Stomach (tissue), 9 donors: ENCODE results near the gene LPAR1. TPM values are rescaled to one million over a fixed set of nuclear protein-coding genes. Genes with fewer than 3 reads are reported as not detected.

Experiments
- DNase-seq, 2 donors: peaks; one replicate each; pipeline versions ENCODE4 v3.0.0 to v3.0.0-alpha.2; 2013 to 2019
- H3K27ac ChIP-seq, 5 donors: fragments of 200-600 bp in 4 of 5; sonication (generic) in 4 of 5; one replicate each; pipeline ENCODE4 v1.5.1; 2013 to 2019; ENCODE audit warnings: mild to moderate bottlenecking in 1 of 5, moderate library complexity in 1 of 5
- H3K27me3 ChIP-seq, 3 donors: fragments of 200-600 bp; sonication (generic); one replicate each; pipeline ENCODE4 v1.5.1; 2017 to 2019; ENCODE audit warnings: mixed run types in 1 of 3
- H3K36me3 ChIP-seq, 4 donors: fragments of 200-600 bp; sonication (generic); 1 replicate in 3 of 4; 2 replicates in 1 of 4; pipeline ENCODE4 v1.5.1; 2016 to 2019
- H3K4me1 ChIP-seq, 4 donors: fragments of 200-600 bp; sonication (generic); one replicate each; pipeline ENCODE4 v1.5.1; 2016 to 2019
- H3K4me3 ChIP-seq, 4 donors: fragments of 200-600 bp; sonication (generic) in 3 of 4; one replicate each; pipeline ENCODE4 v1.5.1; 2016 to 2019; ENCODE audit warnings: mild to moderate bottlenecking in 1 of 4
- H3K9me3 ChIP-seq, 4 donors: fragments of 200-600 bp; sonication (generic); one replicate each; pipeline ENCODE4 v1.5.1; 2016 to 2019
- EP300 ChIP-seq: sonication (generic); formaldehyde crosslinking; IDR thresholded peaks from one replicate; pipeline ENCODE4 v1.6.1; 2017; ENCODE audit warnings: antibody characterized with exemption
- POLR2A ChIP-seq, 4 donors: fragments of 450-650 bp; IDR thresholded peaks; one replicate each; pipeline ENCODE4 v1.6.1; 2016; ENCODE audit warnings: antibody characterized with exemption in 4 of 4, control low read depth in 2 of 4, mild to moderate bottlenecking in 1 of 4, moderate library complexity in 1 of 4
- POLR2AphosphoS5 ChIP-seq, 3 donors: sonication (generic); formaldehyde crosslinking; IDR thresholded peaks; one replicate each; pipeline ENCODE4 v1.6.1; 2016; ENCODE audit warnings: antibody characterized with exemption in 3 of 3
- WGBS, 5 donors: extraction: QIAGEN DNeasy Blood & Tissue Kit in 3 of 5; methylation state at CpG; one replicate each; pipeline versions ENCODE4 v1.1.5 to v1.1.7; 2013 to 2018; 5-methylcytosine and 5-hydroxymethylcytosine counted together
- intact Hi-C: fragments of 100-400 bp; cut with DNase I; formaldehyde crosslinking; loops from one replicate; pipeline ENCODE4 v1.15.1; 2023; ENCODE audit warnings: low total_unique reads
- polyA plus RNA-seq, 3 donors: library from polyadenylated mRNA; stranded (reverse); fragments of 200-250 nt; gene quantifications; one replicate each; pipeline ENCODE4 v1.2.3, GENCODE V29; 2013
- total RNA-seq, 5 donors: library from RNA; depleted of rRNA; stranded (reverse); fragments of >200 nt; gene quantifications; one replicate each; pipeline versions ENCODE4 v1.1.0 to v1.2.3, GENCODE V29; 2014 to 2016
- TF ChIP-seq, protein P1 (sequence below), 7 experiments: fragments of 450-650 bp in 4 of 7; fragments of 200-600 bp in 3 of 7; sonication (generic) in 3 of 7; IDR thresholded peaks; one replicate each; pipeline ENCODE4 v1.5.1; 2016 to 2019; ENCODE audit warnings: antibody characterized with exemption in 7 of 7, control low read depth in 2 of 7, mild to moderate bottlenecking in 1 of 7
- donor health status: healthy with polysubstance abuse.
- donor health status: Bipolar disorder and iron deficiency.
- donor health status: healthy.

The LPAR1 gene
- total and polyA plus RNA-seq, 8 donors, result 7.4 to 40.0 (median 21.2) TPM

DNA sequence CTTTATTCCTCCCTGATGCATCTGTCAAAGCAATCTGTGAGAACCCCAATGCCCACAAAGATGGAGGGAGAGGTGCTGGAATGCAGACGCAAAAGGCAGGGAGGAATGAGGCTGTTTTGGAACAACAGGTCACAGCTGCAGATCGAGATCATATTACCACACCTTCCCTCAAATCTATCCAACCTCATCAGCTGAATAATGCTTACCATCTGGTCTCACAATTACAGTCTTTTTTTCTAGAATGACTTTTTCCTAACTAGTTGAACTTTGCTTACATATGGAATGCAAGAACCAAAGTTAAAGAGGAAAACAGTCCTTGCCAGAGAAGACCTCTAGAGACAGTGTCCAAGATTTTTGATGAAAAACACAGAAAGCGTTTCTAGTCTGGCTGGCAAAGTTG lies 158.1 kb downstream of the LPAR1 start:
- H3K27me3 ChIP-seq, result no peaks in the 10 kb centered on the region
- WGBS, 5 donors, result 62 to 76% (median 67%) methylated on average over 3 of the region's 3 CpGs
- H3K27ac ChIP-seq, result no peak overlapping the region
- TF ChIP-seq EP300, result no peak
- TF ChIP-seq POLR2AphosphoS5 (IDR thresholded peaks at IDR 0.05), result no peak
- TF ChIP-seq, protein P1, sequence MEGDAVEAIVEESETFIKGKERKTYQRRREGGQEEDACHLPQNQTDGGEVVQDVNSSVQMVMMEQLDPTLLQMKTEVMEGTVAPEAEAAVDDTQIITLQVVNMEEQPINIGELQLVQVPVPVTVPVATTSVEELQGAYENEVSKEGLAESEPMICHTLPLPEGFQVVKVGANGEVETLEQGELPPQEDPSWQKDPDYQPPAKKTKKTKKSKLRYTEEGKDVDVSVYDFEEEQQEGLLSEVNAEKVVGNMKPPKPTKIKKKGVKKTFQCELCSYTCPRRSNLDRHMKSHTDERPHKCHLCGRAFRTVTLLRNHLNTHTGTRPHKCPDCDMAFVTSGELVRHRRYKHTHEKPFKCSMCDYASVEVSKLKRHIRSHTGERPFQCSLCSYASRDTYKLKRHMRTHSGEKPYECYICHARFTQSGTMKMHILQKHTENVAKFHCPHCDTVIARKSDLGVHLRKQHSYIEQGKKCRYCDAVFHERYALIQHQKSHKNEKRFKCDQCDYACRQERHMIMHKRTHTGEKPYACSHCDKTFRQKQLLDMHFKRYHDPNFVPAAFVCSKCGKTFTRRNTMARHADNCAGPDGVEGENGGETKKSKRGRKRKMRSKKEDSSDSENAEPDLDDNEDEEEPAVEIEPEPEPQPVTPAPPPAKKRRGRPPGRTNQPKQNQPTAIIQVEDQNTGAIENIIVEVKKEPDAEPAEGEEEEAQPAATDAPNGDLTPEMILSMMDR (IDR thresholded peaks at IDR 0.05), result no peak
- TF ChIP-seq POLR2A (IDR thresholded peaks at IDR 0.05), result no peak
- intact Hi-C loops, result no loop called here
- H3K4me1 ChIP-seq, result peaks cover 0 to 8% (median 4%) of the 10 kb centered on the region in 4 donors
- no peak for DNase-seq
- no peak overlapping the region for H3K4me3 ChIP-seq
- H3K9me3 ChIP-seq, result no peaks in the 10 kb centered on the region
- H3K36me3 ChIP-seq, result peaks cover 0 to 3% (median under 1%) of the 10 kb centered on the region in 4 donors

DNA sequence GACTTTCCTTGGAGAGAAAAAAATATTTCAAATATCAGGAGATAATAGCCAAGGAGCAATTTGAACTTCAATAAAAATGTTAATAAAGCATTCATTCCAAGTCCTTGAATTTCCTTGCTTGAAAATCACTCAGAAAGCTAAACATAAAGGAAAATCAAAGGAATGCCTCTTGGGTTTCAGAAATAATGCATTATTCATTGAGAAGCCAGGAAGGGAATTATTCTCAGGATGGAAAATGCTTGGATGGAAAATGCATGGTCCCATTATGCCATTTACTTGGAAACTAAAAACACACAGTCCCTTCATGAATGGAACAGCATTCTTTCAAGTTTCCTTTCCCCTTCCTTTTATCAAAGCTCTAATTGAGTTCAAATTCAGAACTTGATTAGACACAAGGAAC lies 160.9 kb downstream of the LPAR1 start:
- Histone ChIP-seq H3K9me3 (no peaks in the 10 kb centered on the region), H3K36me3 (peaks cover 0 to 8% (median 2%) of the 10 kb centered on the region in 4 donors), H3K4me3 (no peak overlapping the region), H3K4me1 (peaks cover 0 to 8% (median 4%) of the 10 kb centered on the region in 4 donors), H3K27me3 (no peaks in the 10 kb centered on the region), H3K27ac (peak overlapping the region in 1 of 5 donors; percentile 38)
- TF ChIP-seq POLR2AphosphoS5 (IDR thresholded peaks at IDR 0.05), result no peak
- no peak for TF ChIP-seq EP300
- TF ChIP-seq POLR2A (IDR thresholded peaks at IDR 0.05), result no peak
- TF ChIP-seq, protein P1 (IDR thresholded peaks at IDR 0.05), result no peak
- intact Hi-C loops, result no loop called here
- no peak for DNase-seq

- Histone ChIP-seq H3K36me3 (peaks cover 0 to 8% (median 2%) of the 10 kb centered on the region in 4 donors), H3K4me1 (peaks cover 0 to 8% (median 4%) of the 10 kb centered on the region in 4 donors), H3K4me3 (no peak overlapping the region), H3K27me3 (no peaks in the 10 kb centered on the region), H3K9me3 (no peaks in the 10 kb centered on the region), H3K27ac (peak overlapping the region in 1 of 5 donors; percentile 38)
- TF ChIP-seq POLR2AphosphoS5 (IDR thresholded peaks at IDR 0.05) (no peak), POLR2A (IDR thresholded peaks at IDR 0.05) (no peak), EP300 (no peak)
- TF ChIP-seq, protein P1 (IDR thresholded peaks at IDR 0.05), result no peak
- WGBS, 5 donors, result 78 to 91% (median 90%) methylated on average over 3 of the region's 3 CpGs
- intact Hi-C loops, result no loop called here
- peak in 1 of 2 donors; percentile 30 for DNase-seq
These were observed 161.3 kb downstream of the LPAR1 start for GRCh38 chr9:110876929-110877328.

- Histone ChIP-seq H3K36me3 (peaks cover 0 to 8% (median 2%) of the 10 kb centered on the region in 4 donors), H3K4me3 (no peak overlapping the region), H3K27me3 (no peaks in the 10 kb centered on the region), H3K27ac (no peak overlapping the region), H3K9me3 (no peaks in the 10 kb centered on the region), H3K4me1 (peaks cover 0 to 8% (median 4%) of the 10 kb centered on the region in 4 donors)
- intact Hi-C loops, result no loop called here
- TF ChIP-seq EP300 (no peak), POLR2AphosphoS5 (IDR thresholded peaks at IDR 0.05) (no peak), POLR2A (IDR thresholded peaks at IDR 0.05) (no peak)
- TF ChIP-seq, protein P1 (IDR thresholded peaks at IDR 0.05), result no peak
- 72 to 84% (median 80%) methylated on average over 14 of the region's 14 CpGs for WGBS, 5 donors
- DNase-seq, result peak in 1 of 2 donors; percentile 34
These were observed 163.2 kb downstream of the LPAR1 start for GRCh38 chr9:110874963-110875674.
